ENCODE measurements around the gene BRD1. TPM values are rescaled to one million over a fixed set of nuclear protein-coding genes. Genes with fewer than 3 reads are reported as not detected.

BRD1 gene
- total and polyA plus RNA-seq, 2 experiments from 2014 or later, result 25.0 to 25.9 TPM

GRCh38 chr22:49814164-49814686 lies 13.4 kb downstream of the BRD1 start:
- peaks cover 100% of the 10 kb centered on the region for H3K79me2 ChIP-seq
- 98% methylated on average over 14 of the region's 14 CpGs for WGBS (ENCODE audit: low lambda C conversion rate, missing lambda C conversion rate)
- H3K4me2 ChIP-seq, result no peak overlapping the region
- no peaks in the 10 kb centered on the region for H3K27me3 ChIP-seq
- TF ChIP-seq CTCF (IDR thresholded peaks at IDR 0.05; ENCODE audit: poor library complexity) (no peak), EZH2 (IDR thresholded peaks at IDR 0.05; ENCODE audit: borderline replicate concordance) (no peak), EZH2phosphoT487 (IDR thresholded peaks at IDR 0.05; ENCODE audit: low read depth, severe bottlenecking, unreplicated experiment) (no peak)
- H3K9me2 ChIP-seq (replicated peaks; ENCODE audit: insufficient read depth), result no peaks in the 10 kb centered on the region
- H3K36me3 ChIP-seq (replicated peaks; ENCODE audit: insufficient read depth, low read depth), result no peaks in the 10 kb centered on the region
- H3K4me1 ChIP-seq (ENCODE audit: insufficient read depth), result peaks cover 4% of the 10 kb centered on the region
- H4K20me1 ChIP-seq (ENCODE audit: insufficient read depth, poor library complexity, severe bottlenecking), result peaks cover 100% of the 10 kb centered on the region
- H3K9me3 ChIP-seq (ENCODE audit: low read depth), result no peaks in the 10 kb centered on the region
- no peak overlapping the region for H3K4me3 ChIP-seq
- H3K27ac ChIP-seq, result no peak overlapping the region
- DNase-seq (ENCODE audit: low spot score), result no peak
- H2AFZ ChIP-seq, result no peak overlapping the region

GRCh38 chr22:49812838-49813237 lies 14.8 kb downstream of the BRD1 start:
- Histone ChIP-seq H3K9me3 (ENCODE audit: low read depth) (no peaks in the 10 kb centered on the region), H3K79me2 (peaks cover 100% of the 10 kb centered on the region), H3K4me3 (no peak overlapping the region), H3K9me2 (replicated peaks; ENCODE audit: insufficient read depth) (no peaks in the 10 kb centered on the region), H3K36me3 (replicated peaks; ENCODE audit: insufficient read depth, low read depth) (no peaks in the 10 kb centered on the region), H3K27me3 (no peaks in the 10 kb centered on the region), H3K27ac (no peak overlapping the region), H4K20me1 (ENCODE audit: insufficient read depth, poor library complexity, severe bottlenecking) (peaks cover 100% of the 10 kb centered on the region), H2AFZ (no peak overlapping the region), H3K4me2 (no peak overlapping the region), H3K4me1 (ENCODE audit: insufficient read depth) (peaks cover 4% of the 10 kb centered on the region)
- 91% methylated on average over 11 of the region's 11 CpGs for WGBS (ENCODE audit: low lambda C conversion rate, missing lambda C conversion rate)
- no peak for DNase-seq (ENCODE audit: low spot score)
- TF ChIP-seq EZH2phosphoT487 (IDR thresholded peaks at IDR 0.05; ENCODE audit: low read depth, severe bottlenecking, unreplicated experiment), result no peak
- TF ChIP-seq CTCF (IDR thresholded peaks at IDR 0.05; ENCODE audit: poor library complexity), result no peak
- no peak for TF ChIP-seq EZH2 (IDR thresholded peaks at IDR 0.05; ENCODE audit: borderline replicate concordance)

GRCh38 chr22:49811020-49811791 lies 16.5 kb downstream of the BRD1 start:
- no peaks in the 10 kb centered on the region for H3K27me3 ChIP-seq
- no peak overlapping the region for H2AFZ ChIP-seq
- no peak for DNase-seq (ENCODE audit: low spot score)
- no peak overlapping the region for H3K4me3 ChIP-seq
- H3K36me3 ChIP-seq (replicated peaks; ENCODE audit: insufficient read depth, low read depth), result no peaks in the 10 kb centered on the region
- H3K4me1 ChIP-seq (ENCODE audit: insufficient read depth), result peaks cover 4% of the 10 kb centered on the region
- no peaks in the 10 kb centered on the region for H3K9me2 ChIP-seq (replicated peaks; ENCODE audit: insufficient read depth)
- TF ChIP-seq EZH2 (IDR thresholded peaks at IDR 0.05; ENCODE audit: borderline replicate concordance), result no peak
- no peak for TF ChIP-seq EZH2phosphoT487 (IDR thresholded peaks at IDR 0.05; ENCODE audit: low read depth, severe bottlenecking, unreplicated experiment)
- TF ChIP-seq CTCF (IDR thresholded peaks at IDR 0.05; ENCODE audit: poor library complexity), result no peak
- no peak overlapping the region for H3K4me2 ChIP-seq
- 92% methylated on average over 18 of the region's 18 CpGs for WGBS (ENCODE audit: low lambda C conversion rate, missing lambda C conversion rate)
- peaks cover 100% of the 10 kb centered on the region for H3K79me2 ChIP-seq
- peaks cover 100% of the 10 kb centered on the region for H4K20me1 ChIP-seq (ENCODE audit: insufficient read depth, poor library complexity, severe bottlenecking)
- H3K27ac ChIP-seq, result no peak overlapping the region
- H3K9me3 ChIP-seq (ENCODE audit: low read depth), result no peaks in the 10 kb centered on the region
